GM20000 (cell line): ENCODE data around the gene TBX2.
A peak's percentile ranks its signal among the peaks of the same experiment; 100 is the strongest.

Experiments used
- DNase-seq: peaks from one replicate; pipeline ENCODE4 v3.0.0; 2012; ENCODE audit warnings: low spot score
- CTCF ChIP-seq: IDR thresholded peaks from 2 replicates; pipeline ENCODE4 v1.5.1; 2012; ENCODE audit warnings: mild to moderate bottlenecking, control low read depth; ENCODE audit errors: extremely low read depth, missing control alignments

The TBX2 gene

GRCh38 chr17:61405686-61406536 is 6.3 kb downstream of the TBX2 start:
- no peak for DNase-seq
- TF ChIP-seq CTCF, result no peak

- TF ChIP-seq CTCF, result no peak
- DNase-seq, result no peak
These were observed 6.8 kb downstream of the TBX2 start for GRCh38 chr17:61406537-61406845.

GRCh38 chr17:61406971-61407911 is 7.6 kb downstream of the TBX2 start:
- no peak for TF ChIP-seq CTCF
- peak; percentile 33 for DNase-seq

- no peak for TF ChIP-seq CTCF
- DNase-seq, result peak; percentile 39
These were observed 8.8 kb downstream of the TBX2 start for GRCh38 chr17:61408151-61409041.

GRCh38 chr17:61409301-61410112 is 9.9 kb downstream of the TBX2 start:
- DNase-seq, result peak; percentile 83
- peak; percentile 30 for TF ChIP-seq CTCF

- peak; percentile 75 for DNase-seq
These were observed 10.7 kb downstream of the TBX2 start for GRCh38 chr17:61410141-61411010.

More at GRCh38 chr17:61410141-61411010, 10.7 kb downstream of the TBX2 start:
- TF ChIP-seq CTCF, result peak; percentile 30
